ENCODE data around the gene C2orf66.

C2orf66 gene

DNA sequence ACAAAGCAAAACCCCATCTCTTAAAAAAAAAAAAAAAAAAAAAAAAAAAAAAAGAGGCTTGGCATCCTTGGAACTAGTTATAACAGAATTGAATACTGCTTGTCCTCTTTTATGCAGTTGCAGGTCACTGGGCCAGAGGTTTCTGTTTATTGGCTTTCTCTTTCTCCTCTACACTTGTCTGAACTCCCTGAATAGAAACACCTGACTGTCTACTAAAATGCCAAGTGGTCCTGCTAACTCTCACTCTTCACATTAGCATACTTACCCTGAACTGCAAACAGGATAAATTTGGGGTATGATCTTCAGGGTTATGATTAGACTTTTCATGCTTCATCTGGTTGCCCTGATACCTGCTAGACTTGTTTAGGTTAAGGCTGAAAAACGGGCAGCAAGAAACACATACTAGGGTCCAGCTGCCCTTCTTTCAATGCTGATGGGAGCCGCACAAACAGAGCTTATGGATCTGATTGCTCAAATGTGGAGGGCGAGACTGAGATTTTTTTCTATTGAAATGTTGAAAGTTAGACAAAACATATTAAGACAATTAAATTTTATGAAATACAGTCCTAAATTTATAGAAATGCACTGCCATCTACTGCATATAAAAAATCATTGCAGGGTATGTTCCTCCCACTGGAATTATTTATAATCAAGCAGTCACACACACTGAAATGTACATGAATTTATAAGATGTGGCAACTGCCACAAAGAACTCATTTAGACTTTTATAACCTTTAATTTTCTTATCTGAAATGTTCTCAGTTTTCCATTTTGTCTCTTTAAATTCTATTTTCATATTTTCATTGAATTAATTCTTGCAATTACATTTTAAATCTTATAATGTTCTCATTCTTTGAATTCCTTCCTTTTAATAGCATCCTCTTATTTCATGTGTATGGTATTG, 50.4 kb downstream of the C2orf66 start:
- DNase-seq = peak; percentile 17
